GM12878 (cell line): Measurements from ENCODE around the gene MT1X. TPM values are rescaled to one million over a fixed set of nuclear protein-coding genes. Genes with fewer than 3 reads are reported as not detected.

ENCODE experiments used
- ATAC-seq: fragments of 200-7000 bp; cut with Tn5 transposase; 3 replicates; pipeline ENCODE4 v1.9.1; 2020; ENCODE audit warnings: mild to moderate bottlenecking, moderate library complexity
- BruUV-seq: library from RNA; stranded (reverse); fragments of 400-500 nt; replicated peaks from 2 replicates; lab custom pipeline; 2021; lab: Mats Ljungman, UMichigan
- CTCF ChIA-PET: fragments of 300-600 bp; sonication (Branson Sonifier 250); formaldehyde crosslinking; extraction: SDS; loops from one replicate; lab custom pipeline; 2021; ENCODE audit warnings: inconsistent platforms; lab: Yijun Ruan, JAX
- POLR2A ChIA-PET: fragments of 350-600 bp; formaldehyde crosslinking; extraction: SDS; loops from one replicate; lab custom pipeline; 2021; ENCODE audit warnings: inconsistent platforms; lab: Charles Lee
- RAD21 ChIA-PET: fragments of 300-600 bp; sonication (Branson Sonifier 250); formaldehyde crosslinking; loops from one replicate; lab custom pipeline; 2023; ENCODE audit warnings: antibody characterized with exemption; ENCODE audit not compliant: unreplicated experiment; lab: Charles Lee
- SMC1A ChIA-PET: fragments of 300-600 bp; sonication (Branson Sonifier 250); formaldehyde crosslinking; loops from one replicate; lab custom pipeline; 2023; ENCODE audit not compliant: unreplicated experiment, uncharacterized antibody; lab: Charles Lee
- DNase-seq: peaks from one replicate; pipeline ENCODE4 v3.0.0-alpha.2; 2011; ENCODE audit warnings: low read depth, low spot score
- FAIRE-seq: peaks from 3 replicates; lab custom pipeline; 2011; peaks lifted over from hg19 to GRCh38; lab: Jason Lieb, UNC
- H2AFZ ChIP-seq: 2 replicates; pipeline ENCODE4 v1.6.0; 2011; ENCODE audit warnings: low read depth, low read length, control low read depth; ENCODE audit not compliant: control insufficient read depth
- H3K27ac ChIP-seq: 2 replicates; pipeline ENCODE4 v1.5.1; 2011; ENCODE audit warnings: control low read depth; ENCODE audit not compliant: control insufficient read depth, insufficient read depth
- H3K27me3 ChIP-seq, 2 experiments: replicated peaks in 1 of 2; 2 replicates each; pipeline versions ENCODE4 v1.6.0 to v1.6.1; 2011; ENCODE audit warnings: low read length in 1 of 2; ENCODE audit not compliant: control insufficient read depth in 2 of 2, insufficient read depth in 2 of 2
- H3K36me3 ChIP-seq, 2 experiments: 2 replicates each; pipeline ENCODE4 v1.5.1; 2011; ENCODE audit warnings: low read length in 1 of 2; ENCODE audit not compliant: control insufficient read depth in 2 of 2, insufficient read depth in 2 of 2
- H3K4me1 ChIP-seq: 2 replicates; pipeline ENCODE4 v1.6.1; 2011; ENCODE audit warnings: mild to moderate bottlenecking, low read length, moderate library complexity, mixed read lengths; ENCODE audit not compliant: control insufficient read depth, insufficient read depth
- H3K4me2 ChIP-seq: 2 replicates; pipeline ENCODE4 v1.6.0; 2011; ENCODE audit warnings: control low read depth; ENCODE audit not compliant: control insufficient read depth, insufficient read depth
- H3K4me3 ChIP-seq: fragments of 200-600 bp; sonication (generic); 2 replicates; pipeline ENCODE4 v1.5.1; 2016
- H3K79me2 ChIP-seq: 2 replicates; pipeline ENCODE4 v1.6.0; 2011; ENCODE audit warnings: low read length; ENCODE audit not compliant: control insufficient read depth, insufficient read depth
- H3K9ac ChIP-seq: 2 replicates; pipeline ENCODE4 v1.8.0; 2011; ENCODE audit warnings: low read length, control low read depth, mixed read lengths; ENCODE audit not compliant: control insufficient read depth, insufficient read depth
- H3K9me3 ChIP-seq: replicated peaks from 3 replicates; pipeline ENCODE4 v1.5.1; 2011; ENCODE audit warnings: mild to moderate bottlenecking, low read length; ENCODE audit not compliant: control insufficient read depth, insufficient read depth
- H4K20me1 ChIP-seq: 2 replicates; pipeline ENCODE4 v1.6.0; 2011; ENCODE audit not compliant: control insufficient read depth, insufficient read depth
- BMI1 ChIP-seq: fragments of 450-650 bp; IDR thresholded peaks from 2 replicates; pipeline ENCODE4 v1.6.1; 2016; ENCODE audit warnings: mild to moderate bottlenecking, moderate library complexity, borderline replicate concordance
- FOXM1 ChIP-seq: IDR thresholded peaks from 2 replicates; pipeline ENCODE4 v1.6.1; 2012; ENCODE audit warnings: low read depth, mild to moderate bottlenecking, inconsistent platforms, low read length, moderate library complexity
- HCFC1 ChIP-seq: fragments of 150-350 bp; IDR thresholded peaks from 2 replicates; pipeline ENCODE4 v1.6.1; 2014; ENCODE audit warnings: low read length
- HDAC2 ChIP-seq: fragments of 200-600 bp; sonication (generic); IDR thresholded peaks from 2 replicates; pipeline ENCODE4 v1.6.1; 2017
- IRF4 ChIP-seq: IDR thresholded peaks from 2 replicates; pipeline ENCODE4 v1.6.1; 2011; ENCODE audit warnings: low read depth, low read length
- MTA3 ChIP-seq: IDR thresholded peaks from 2 replicates; pipeline ENCODE4 v1.6.1; 2012; ENCODE audit warnings: low read length, inconsistent platforms, borderline replicate concordance
- PML ChIP-seq: IDR thresholded peaks from 2 replicates; pipeline ENCODE4 v1.6.1; 2012; ENCODE audit warnings: low read length, inconsistent platforms
- POLR2AphosphoS2 ChIP-seq: IDR thresholded peaks from 2 replicates; pipeline ENCODE4 v1.6.1; 2011; ENCODE audit warnings: low read depth, mild to moderate bottlenecking, low read length, improper control_type of control experiment, moderate library complexity
- SMC3 ChIP-seq: IDR thresholded peaks from 2 replicates; pipeline ENCODE4 v1.6.1; 2011; ENCODE audit warnings: low read length, improper control_type of control experiment, borderline replicate concordance
- SPI1 ChIP-seq: IDR thresholded peaks from 2 replicates; pipeline ENCODE4 v1.6.1; 2011; ENCODE audit warnings: low read depth, mild to moderate bottlenecking, low read length, moderate library complexity, borderline replicate concordance; ENCODE audit not compliant: insufficient read depth
- TAF1 ChIP-seq: IDR thresholded peaks from 2 replicates; pipeline ENCODE4 v1.6.1; 2011; ENCODE audit warnings: mild to moderate bottlenecking, low read depth, low read length, borderline replicate concordance
- TARDBP ChIP-seq: IDR thresholded peaks from 2 replicates; pipeline ENCODE4 v1.6.1; 2016; ENCODE audit warnings: borderline replicate concordance
- TCF12 ChIP-seq: IDR thresholded peaks from 2 replicates; pipeline ENCODE4 v1.6.1; 2011; ENCODE audit warnings: low read depth, mild to moderate bottlenecking, low read length
- ZNF622 ChIP-seq: fragments of 450-650 bp; IDR thresholded peaks from 2 replicates; pipeline ENCODE4 v1.6.1; 2017; ENCODE audit warnings: mild to moderate bottlenecking, inconsistent platforms
- ZZZ3 ChIP-seq: IDR thresholded peaks from 2 replicates; pipeline ENCODE4 v1.6.1; 2011; ENCODE audit warnings: low read depth; ENCODE audit not compliant: control insufficient read depth, insufficient read length
- WGBS: methylation state at CpG from one replicate; pipeline ENCODE4 v1.1.6; 2016; ENCODE audit warnings: low lambda C conversion rate; ENCODE audit not compliant: insufficient replicate concordance, insufficient coverage; ENCODE audit errors: missing lambda C conversion rate; 5-methylcytosine and 5-hydroxymethylcytosine counted together
- in situ Hi-C: fragments of 300-500 bp; cut with MboI; formaldehyde crosslinking; loops from 9 replicates; pipeline ENCODE4 v1.14.3; 2018; ENCODE audit warnings: mixed read lengths
- intact Hi-C: fragments of 100-400 bp; cut with micrococcal nuclease; formaldehyde crosslinking; loops from one replicate; pipeline ENCODE4 v1.14.2; 2022; ENCODE audit not compliant: unreplicated experiment
- polyA plus RNA-seq, 11 experiments: library from polyadenylated mRNA; depleted of rRNA in 4 of 11; unstranded in 6 of 11; stranded (reverse) in 5 of 11; fragments of >200 nt; fragmentation: Nextera tagmentation in 4 of 11; fragmentation: Illumina TruSeq in 1 of 11; extraction: Ambion mirVana in 4 of 11; extraction: Trizol in 1 of 11; gene quantifications; 1 replicate in 1 of 11; 2 replicates in 10 of 11; pipeline versions ENCODE4 v1.2.1 to v1.2.3, GENCODE V29; 2011 to 2016; ENCODE audit warnings: inconsistent platforms in 2 of 11, missing spikeins in 2 of 11, low read depth in 1 of 11
- total RNA-seq, 4 experiments: library from RNA; depleted of rRNA in 3 of 4; stranded (reverse); fragments of >200 nt in 3 of 4; fragmentation: Illumina TruSeq in 1 of 4; extraction: Trizol in 1 of 4; gene quantifications; 2 replicates each; pipeline versions ENCODE4 v1.2.1 to v1.2.3, GENCODE V29; 2013 to 2021
- TF ChIP-seq, protein P1 (sequence below): fragments of 450-650 bp; IDR thresholded peaks from 2 replicates; pipeline ENCODE4 v1.6.1; 2017; ENCODE audit warnings: borderline replicate concordance
- TF ChIP-seq, protein P2 (sequence below): IDR thresholded peaks from 2 replicates; pipeline ENCODE4 v1.6.1; 2012; ENCODE audit warnings: low read depth, low read length, improper control_type of control experiment
- TF ChIP-seq, protein P3 (sequence below): IDR thresholded peaks from 2 replicates; pipeline ENCODE4 v1.6.1; 2012; ENCODE audit warnings: improper control_type of control experiment, low read depth, low read length; ENCODE audit not compliant: insufficient replicate concordance

Gene MT1X
- total and polyA plus RNA-seq, 10 of the 15 experiments (the other 5 are each of a cell fraction or from before 2014, with no cell fraction given) = 5.8 to 65.6 (median 15.4) TPM

DNA sequence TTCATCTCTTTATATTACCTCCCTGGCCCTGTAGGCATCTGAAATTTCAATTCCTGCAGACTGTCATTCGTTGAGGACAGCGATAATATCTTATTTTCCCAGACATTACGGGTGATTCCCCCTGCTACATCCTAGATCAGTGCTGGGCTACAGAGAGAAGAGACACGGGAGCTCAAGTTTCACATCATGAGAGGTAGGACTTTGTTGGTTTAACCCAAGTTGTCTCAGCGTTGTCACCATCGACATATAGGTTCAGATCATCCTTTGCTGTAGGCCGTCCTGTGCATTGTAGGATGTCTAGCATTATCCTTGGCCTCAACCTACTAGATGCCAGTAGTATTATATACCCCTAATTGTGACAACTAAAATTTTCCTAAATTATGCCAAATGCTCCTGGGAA is 19.3 kb downstream of the MT1X start:
- in situ Hi-C loops = loop anchor here (5.0 kb wide), 1 partner anchor 189 kb away; no protein-coding TSS in a partner anchor
- Histone ChIP-seq H3K9me3 (no peaks in the 10 kb centered on the region; the same call in 2 of the 3 replicates), H3K27me3 (no peaks in the 10 kb centered on the region; a peak in 1 of 4 replicates), H3K4me1 (no peaks in the 10 kb centered on the region; the same call in 1 of the 2 replicates), H3K9ac (no peak overlapping the region), H4K20me1 (no peaks in the 10 kb centered on the region), H3K36me3 (no peaks in the 10 kb centered on the region), H2AFZ (no peak overlapping the region; the same call in 1 of the 2 replicates), H3K79me2 (no peaks in the 10 kb centered on the region), H3K4me3 (no peak overlapping the region), H3K27ac (no peak overlapping the region), H3K4me2 (no peak overlapping the region)
- DNase-seq (no peak), FAIRE-seq (no peak), ATAC-seq (no peak)
- intact Hi-C loops = loop anchor here (10.0 kb wide), 1 partner anchor 387 kb away; no protein-coding TSS in a partner anchor
- ChIA-PET SMC1A (interaction anchor here (0.6 to 4.6 kb wide), 57 partner anchors 9 to 860 kb away, joined by 3 to 67 read pairs (median 4); partner anchors contain the start of genes MT1G and MT1X), POLR2A (interaction anchor here (0.5 to 1.1 kb wide), 4 partner anchors 22 to 1462 kb away, joined by 3 to 6 read pairs (median 4); no protein-coding TSS in a partner anchor), RAD21 (interaction anchor here (0.6 to 4.7 kb wide), 42 partner anchors 12 to 383 kb away, joined by 3 to 66 read pairs (median 4); partner anchors contain the start of genes MT1X, MT2A, NUDT21 and OGFOD1), CTCF (interaction anchor here (0.6 to 4.6 kb wide), 61 partner anchors 9 to 345 kb away, joined by 3 to 90 read pairs (median 4); partner anchors contain the start of genes MT2A, MT4, NUDT21 and OGFOD1)
- 83% methylated on average over 7 of the region's 7 CpGs for WGBS
- BruUV-seq = no TSS peak
- TF ChIP-seq SMC3 (no peak), IRF4 (no peak), HCFC1 (no peak), TARDBP (no peak), MTA3 (no peak), ZNF622 (no peak), SPI1 (no peak), PML (no peak), TCF12 (no peak), ZZZ3 (no peak), HDAC2 (no peak), BMI1 (no peak), POLR2AphosphoS2 (no peak), TAF1 (no peak), FOXM1 (no peak)
- TF ChIP-seq, protein P1, sequence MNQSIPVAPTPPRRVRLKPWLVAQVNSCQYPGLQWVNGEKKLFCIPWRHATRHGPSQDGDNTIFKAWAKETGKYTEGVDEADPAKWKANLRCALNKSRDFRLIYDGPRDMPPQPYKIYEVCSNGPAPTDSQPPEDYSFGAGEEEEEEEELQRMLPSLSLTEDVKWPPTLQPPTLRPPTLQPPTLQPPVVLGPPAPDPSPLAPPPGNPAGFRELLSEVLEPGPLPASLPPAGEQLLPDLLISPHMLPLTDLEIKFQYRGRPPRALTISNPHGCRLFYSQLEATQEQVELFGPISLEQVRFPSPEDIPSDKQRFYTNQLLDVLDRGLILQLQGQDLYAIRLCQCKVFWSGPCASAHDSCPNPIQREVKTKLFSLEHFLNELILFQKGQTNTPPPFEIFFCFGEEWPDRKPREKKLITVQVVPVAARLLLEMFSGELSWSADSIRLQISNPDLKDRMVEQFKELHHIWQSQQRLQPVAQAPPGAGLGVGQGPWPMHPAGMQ = no peak
- TF ChIP-seq, protein P2, sequence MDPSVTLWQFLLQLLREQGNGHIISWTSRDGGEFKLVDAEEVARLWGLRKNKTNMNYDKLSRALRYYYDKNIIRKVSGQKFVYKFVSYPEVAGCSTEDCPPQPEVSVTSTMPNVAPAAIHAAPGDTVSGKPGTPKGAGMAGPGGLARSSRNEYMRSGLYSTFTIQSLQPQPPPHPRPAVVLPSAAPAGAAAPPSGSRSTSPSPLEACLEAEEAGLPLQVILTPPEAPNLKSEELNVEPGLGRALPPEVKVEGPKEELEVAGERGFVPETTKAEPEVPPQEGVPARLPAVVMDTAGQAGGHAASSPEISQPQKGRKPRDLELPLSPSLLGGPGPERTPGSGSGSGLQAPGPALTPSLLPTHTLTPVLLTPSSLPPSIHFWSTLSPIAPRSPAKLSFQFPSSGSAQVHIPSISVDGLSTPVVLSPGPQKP = no peak
- TF ChIP-seq, protein P3, sequence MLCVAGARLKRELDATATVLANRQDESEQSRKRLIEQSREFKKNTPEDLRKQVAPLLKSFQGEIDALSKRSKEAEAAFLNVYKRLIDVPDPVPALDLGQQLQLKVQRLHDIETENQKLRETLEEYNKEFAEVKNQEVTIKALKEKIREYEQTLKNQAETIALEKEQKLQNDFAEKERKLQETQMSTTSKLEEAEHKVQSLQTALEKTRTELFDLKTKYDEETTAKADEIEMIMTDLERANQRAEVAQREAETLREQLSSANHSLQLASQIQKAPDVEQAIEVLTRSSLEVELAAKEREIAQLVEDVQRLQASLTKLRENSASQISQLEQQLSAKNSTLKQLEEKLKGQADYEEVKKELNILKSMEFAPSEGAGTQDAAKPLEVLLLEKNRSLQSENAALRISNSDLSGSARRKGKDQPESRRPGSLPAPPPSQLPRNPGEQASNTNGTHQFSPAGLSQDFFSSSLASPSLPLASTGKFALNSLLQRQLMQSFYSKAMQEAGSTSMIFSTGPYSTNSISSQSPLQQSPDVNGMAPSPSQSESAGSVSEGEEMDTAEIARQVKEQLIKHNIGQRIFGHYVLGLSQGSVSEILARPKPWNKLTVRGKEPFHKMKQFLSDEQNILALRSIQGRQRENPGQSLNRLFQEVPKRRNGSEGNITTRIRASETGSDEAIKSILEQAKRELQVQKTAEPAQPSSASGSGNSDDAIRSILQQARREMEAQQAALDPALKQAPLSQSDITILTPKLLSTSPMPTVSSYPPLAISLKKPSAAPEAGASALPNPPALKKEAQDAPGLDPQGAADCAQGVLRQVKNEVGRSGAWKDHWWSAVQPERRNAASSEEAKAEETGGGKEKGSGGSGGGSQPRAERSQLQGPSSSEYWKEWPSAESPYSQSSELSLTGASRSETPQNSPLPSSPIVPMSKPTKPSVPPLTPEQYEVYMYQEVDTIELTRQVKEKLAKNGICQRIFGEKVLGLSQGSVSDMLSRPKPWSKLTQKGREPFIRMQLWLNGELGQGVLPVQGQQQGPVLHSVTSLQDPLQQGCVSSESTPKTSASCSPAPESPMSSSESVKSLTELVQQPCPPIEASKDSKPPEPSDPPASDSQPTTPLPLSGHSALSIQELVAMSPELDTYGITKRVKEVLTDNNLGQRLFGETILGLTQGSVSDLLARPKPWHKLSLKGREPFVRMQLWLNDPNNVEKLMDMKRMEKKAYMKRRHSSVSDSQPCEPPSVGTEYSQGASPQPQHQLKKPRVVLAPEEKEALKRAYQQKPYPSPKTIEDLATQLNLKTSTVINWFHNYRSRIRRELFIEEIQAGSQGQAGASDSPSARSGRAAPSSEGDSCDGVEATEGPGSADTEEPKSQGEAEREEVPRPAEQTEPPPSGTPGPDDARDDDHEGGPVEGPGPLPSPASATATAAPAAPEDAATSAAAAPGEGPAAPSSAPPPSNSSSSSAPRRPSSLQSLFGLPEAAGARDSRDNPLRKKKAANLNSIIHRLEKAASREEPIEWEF = no peak
